GM23248 (cell line): ENCODE measurements around the gene GNG5.

Source experiments
- EZH2 ChIP-seq: fragments of 200-600 bp; sonication (generic); IDR thresholded peaks from 2 replicates; pipeline ENCODE4 v1.6.1; 2018; ENCODE audit warnings: antibody characterized with exemption, mild to moderate bottlenecking; ENCODE audit not compliant: insufficient read depth, poor library complexity, severe bottlenecking
- EZH2phosphoT487 ChIP-seq: fragments of 200-600 bp; sonication (generic); IDR thresholded peaks from 2 replicates; pipeline ENCODE4 v1.6.1; 2018; ENCODE audit warnings: antibody characterized with exemption, moderate library complexity, mild to moderate bottlenecking, low read depth; ENCODE audit not compliant: insufficient read depth

GRCh38 chr1:84506729-84507453, 510 bp upstream of the GNG5 start:
- TF ChIP-seq EZH2phosphoT487 (no peak), EZH2 (no peak)
